ENCODE measurements around the gene RPL22. TPM values are rescaled to one million over a fixed set of nuclear protein-coding genes. Genes with fewer than 3 reads are reported as not detected.
A peak's percentile ranks its signal among the peaks of the same experiment; 100 is the strongest.

The RPL22 gene
- total RNA-seq, 1 experiment from 2014 or later, result 441 TPM

DNA sequence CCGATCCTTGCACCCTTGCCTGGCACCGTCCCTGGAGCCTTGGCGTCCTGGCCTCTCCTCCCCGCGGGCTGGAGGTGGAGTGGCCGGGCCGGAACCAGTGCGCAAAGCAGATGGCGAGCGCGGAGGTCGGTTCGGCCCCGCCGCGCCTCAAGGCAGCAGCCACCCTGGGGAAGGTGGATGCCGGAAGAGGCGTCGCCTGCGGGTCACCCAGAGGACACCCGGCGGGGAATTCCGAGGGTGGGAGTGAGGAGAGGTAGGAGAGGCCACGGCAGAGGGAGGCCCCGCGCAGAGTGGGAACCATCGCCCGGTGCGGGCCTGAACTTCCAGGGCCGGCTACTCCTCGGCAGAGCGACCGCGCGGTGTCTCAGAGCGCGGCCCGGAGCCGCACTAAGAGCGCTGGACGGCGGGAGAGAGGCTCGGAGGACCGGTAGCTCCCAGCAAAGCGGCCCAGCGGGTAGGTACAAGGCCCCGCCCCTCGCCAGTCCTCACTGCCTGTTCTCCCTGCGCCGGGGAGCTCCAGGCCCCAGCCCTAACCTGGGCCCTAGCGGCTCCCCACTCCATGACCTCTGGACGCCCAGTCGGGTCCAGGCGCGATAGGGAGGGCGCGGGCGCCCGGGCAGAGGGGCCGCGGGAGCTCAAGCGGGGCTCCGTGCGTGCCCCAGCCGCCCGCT is 6.6 kb upstream of the RPL22 start, which contains the start of gene RNF207 (continued):
- TF ChIP-seq, protein P1, sequence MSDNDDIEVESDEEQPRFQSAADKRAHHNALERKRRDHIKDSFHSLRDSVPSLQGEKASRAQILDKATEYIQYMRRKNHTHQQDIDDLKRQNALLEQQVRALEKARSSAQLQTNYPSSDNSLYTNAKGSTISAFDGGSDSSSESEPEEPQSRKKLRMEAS (CRISPR knock-in tag; IDR thresholded peaks at IDR 0.05), result peak; percentile 73; the same call in 1 of the 2 replicates
- TF ChIP-seq, protein P2, sequence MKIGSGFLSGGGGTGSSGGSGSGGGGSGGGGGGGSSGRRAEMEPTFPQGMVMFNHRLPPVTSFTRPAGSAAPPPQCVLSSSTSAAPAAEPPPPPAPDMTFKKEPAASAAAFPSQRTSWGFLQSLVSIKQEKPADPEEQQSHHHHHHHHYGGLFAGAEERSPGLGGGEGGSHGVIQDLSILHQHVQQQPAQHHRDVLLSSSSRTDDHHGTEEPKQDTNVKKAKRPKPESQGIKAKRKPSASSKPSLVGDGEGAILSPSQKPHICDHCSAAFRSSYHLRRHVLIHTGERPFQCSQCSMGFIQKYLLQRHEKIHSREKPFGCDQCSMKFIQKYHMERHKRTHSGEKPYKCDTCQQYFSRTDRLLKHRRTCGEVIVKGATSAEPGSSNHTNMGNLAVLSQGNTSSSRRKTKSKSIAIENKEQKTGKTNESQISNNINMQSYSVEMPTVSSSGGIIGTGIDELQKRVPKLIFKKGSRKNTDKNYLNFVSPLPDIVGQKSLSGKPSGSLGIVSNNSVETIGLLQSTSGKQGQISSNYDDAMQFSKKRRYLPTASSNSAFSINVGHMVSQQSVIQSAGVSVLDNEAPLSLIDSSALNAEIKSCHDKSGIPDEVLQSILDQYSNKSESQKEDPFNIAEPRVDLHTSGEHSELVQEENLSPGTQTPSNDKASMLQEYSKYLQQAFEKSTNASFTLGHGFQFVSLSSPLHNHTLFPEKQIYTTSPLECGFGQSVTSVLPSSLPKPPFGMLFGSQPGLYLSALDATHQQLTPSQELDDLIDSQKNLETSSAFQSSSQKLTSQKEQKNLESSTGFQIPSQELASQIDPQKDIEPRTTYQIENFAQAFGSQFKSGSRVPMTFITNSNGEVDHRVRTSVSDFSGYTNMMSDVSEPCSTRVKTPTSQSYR (CRISPR knock-in tag; IDR thresholded peaks at IDR 0.05), result peak; percentile 58; the same call in 1 of the 2 replicates

DNA sequence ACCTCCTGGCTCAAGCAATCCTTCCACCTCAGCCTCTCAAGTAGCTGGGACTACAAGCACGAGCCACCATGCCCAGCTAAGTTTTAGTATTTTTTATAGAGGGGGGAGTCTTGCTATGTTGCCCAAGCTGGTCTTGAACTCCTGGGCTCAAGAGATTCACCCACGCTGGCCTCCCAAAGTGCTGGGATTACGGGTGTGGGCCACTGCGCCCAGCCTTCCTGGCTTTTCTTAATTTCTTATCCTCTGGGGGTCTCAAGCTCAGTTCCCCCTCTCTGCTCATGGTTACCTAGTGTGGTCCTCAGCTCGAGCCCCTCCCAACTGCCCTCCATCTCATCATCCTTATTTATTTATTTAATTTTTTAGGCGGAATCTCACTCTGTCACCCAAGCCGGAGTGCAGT is 2.9 kb upstream of the RPL22 start:
- no peak for ATAC-seq
- H3K27me3 Mint-ChIP-seq (ENCODE audit: low read depth), result peaks cover 7% of the 10 kb centered on the region
- CTCF ChIA-PET, result interaction anchor here (0.6 to 10.3 kb wide), 5 partner anchors 17 to 919 kb away, joined by 3 to 489 read pairs (median 5); partner anchors contain the start of genes HES3 and ICMT

More for the DNA sequence above, 2.9 kb upstream of the RPL22 start:
- H3K36me3 Mint-ChIP-seq, result peaks cover 14% of the 10 kb centered on the region
- peaks cover 36% of the 10 kb centered on the region for H3K4me1 Mint-ChIP-seq
- TF ChIP-seq HMGA2 (CRISPR knock-in tag; IDR thresholded peaks at IDR 0.05), result no peak
- TF ChIP-seq, protein P3, sequence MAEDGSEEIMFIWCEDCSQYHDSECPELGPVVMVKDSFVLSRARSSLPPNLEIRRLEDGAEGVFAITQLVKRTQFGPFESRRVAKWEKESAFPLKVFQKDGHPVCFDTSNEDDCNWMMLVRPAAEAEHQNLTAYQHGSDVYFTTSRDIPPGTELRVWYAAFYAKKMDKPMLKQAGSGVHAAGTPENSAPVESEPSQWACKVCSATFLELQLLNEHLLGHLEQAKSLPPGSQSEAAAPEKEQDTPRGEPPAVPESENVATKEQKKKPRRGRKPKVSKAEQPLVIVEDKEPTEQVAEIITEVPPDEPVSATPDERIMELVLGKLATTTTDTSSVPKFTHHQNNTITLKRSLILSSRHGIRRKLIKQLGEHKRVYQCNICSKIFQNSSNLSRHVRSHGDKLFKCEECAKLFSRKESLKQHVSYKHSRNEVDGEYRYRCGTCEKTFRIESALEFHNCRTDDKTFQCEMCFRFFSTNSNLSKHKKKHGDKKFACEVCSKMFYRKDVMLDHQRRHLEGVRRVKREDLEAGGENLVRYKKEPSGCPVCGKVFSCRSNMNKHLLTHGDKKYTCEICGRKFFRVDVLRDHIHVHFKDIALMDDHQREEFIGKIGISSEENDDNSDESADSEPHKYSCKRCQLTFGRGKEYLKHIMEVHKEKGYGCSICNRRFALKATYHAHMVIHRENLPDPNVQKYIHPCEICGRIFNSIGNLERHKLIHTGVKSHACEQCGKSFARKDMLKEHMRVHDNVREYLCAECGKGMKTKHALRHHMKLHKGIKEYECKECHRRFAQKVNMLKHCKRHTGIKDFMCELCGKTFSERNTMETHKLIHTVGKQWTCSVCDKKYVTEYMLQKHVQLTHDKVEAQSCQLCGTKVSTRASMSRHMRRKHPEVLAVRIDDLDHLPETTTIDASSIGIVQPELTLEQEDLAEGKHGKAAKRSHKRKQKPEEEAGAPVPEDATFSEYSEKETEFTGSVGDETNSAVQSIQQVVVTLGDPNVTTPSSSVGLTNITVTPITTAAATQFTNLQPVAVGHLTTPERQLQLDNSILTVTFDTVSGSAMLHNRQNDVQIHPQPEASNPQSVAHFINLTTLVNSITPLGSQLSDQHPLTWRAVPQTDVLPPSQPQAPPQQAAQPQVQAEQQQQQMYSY (CRISPR knock-in tag; IDR thresholded peaks at IDR 0.05), result no peak
- TF ChIP-seq, protein P4, sequence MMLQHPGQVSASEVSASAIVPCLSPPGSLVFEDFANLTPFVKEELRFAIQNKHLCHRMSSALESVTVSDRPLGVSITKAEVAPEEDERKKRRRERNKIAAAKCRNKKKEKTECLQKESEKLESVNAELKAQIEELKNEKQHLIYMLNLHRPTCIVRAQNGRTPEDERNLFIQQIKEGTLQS (CRISPR knock-in tag; conservative IDR thresholded peaks at IDR 0.05), result no peak
- TF ChIP-seq GTF2I (CRISPR knock-in tag; conservative IDR thresholded peaks at IDR 0.05), result no peak
- TF ChIP-seq SOX15 (CRISPR knock-in tag; IDR thresholded peaks at IDR 0.05), result no peak
- TF ChIP-seq, protein P5, sequence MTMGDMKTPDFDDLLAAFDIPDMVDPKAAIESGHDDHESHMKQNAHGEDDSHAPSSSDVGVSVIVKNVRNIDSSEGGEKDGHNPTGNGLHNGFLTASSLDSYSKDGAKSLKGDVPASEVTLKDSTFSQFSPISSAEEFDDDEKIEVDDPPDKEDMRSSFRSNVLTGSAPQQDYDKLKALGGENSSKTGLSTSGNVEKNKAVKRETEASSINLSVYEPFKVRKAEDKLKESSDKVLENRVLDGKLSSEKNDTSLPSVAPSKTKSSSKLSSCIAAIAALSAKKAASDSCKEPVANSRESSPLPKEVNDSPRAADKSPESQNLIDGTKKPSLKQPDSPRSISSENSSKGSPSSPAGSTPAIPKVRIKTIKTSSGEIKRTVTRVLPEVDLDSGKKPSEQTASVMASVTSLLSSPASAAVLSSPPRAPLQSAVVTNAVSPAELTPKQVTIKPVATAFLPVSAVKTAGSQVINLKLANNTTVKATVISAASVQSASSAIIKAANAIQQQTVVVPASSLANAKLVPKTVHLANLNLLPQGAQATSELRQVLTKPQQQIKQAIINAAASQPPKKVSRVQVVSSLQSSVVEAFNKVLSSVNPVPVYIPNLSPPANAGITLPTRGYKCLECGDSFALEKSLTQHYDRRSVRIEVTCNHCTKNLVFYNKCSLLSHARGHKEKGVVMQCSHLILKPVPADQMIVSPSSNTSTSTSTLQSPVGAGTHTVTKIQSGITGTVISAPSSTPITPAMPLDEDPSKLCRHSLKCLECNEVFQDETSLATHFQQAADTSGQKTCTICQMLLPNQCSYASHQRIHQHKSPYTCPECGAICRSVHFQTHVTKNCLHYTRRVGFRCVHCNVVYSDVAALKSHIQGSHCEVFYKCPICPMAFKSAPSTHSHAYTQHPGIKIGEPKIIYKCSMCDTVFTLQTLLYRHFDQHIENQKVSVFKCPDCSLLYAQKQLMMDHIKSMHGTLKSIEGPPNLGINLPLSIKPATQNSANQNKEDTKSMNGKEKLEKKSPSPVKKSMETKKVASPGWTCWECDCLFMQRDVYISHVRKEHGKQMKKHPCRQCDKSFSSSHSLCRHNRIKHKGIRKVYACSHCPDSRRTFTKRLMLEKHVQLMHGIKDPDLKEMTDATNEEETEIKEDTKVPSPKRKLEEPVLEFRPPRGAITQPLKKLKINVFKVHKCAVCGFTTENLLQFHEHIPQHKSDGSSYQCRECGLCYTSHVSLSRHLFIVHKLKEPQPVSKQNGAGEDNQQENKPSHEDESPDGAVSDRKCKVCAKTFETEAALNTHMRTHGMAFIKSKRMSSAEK (CRISPR knock-in tag; IDR thresholded peaks at IDR 0.05; ENCODE audit: borderline replicate concordance), result no peak
- TF ChIP-seq, protein P6, sequence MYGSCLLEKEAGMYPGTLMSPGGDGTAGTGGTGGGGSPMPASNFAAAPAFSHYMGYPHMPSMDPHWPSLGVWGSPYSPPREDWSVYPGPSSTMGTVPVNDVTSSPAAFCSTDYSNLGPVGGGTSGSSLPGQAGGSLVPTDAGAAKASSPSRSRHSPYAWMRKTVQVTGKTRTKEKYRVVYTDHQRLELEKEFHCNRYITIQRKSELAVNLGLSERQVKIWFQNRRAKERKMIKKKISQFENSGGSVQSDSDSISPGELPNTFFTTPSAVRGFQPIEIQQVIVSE (CRISPR knock-in tag; IDR thresholded peaks at IDR 0.05; ENCODE audit: borderline replicate concordance), result no peak
- no peak for TF ChIP-seq ESRRA (CRISPR knock-in tag; IDR thresholded peaks at IDR 0.05; ENCODE audit: borderline replicate concordance)
- TF ChIP-seq, protein P7, sequence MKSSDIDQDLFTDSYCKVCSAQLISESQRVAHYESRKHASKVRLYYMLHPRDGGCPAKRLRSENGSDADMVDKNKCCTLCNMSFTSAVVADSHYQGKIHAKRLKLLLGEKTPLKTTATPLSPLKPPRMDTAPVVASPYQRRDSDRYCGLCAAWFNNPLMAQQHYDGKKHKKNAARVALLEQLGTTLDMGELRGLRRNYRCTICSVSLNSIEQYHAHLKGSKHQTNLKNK (CRISPR knock-in tag; IDR thresholded peaks at IDR 0.05), result no peak
- TF ChIP-seq CREB1 (CRISPR knock-in tag; IDR thresholded peaks at IDR 0.05), result no peak
- no peak for TF ChIP-seq ZNF396 (CRISPR knock-in tag; IDR thresholded peaks at IDR 0.05; ENCODE audit: borderline replicate concordance)
- H3K9me3 Mint-ChIP-seq, result no peaks in the 10 kb centered on the region
- 0 out of 2 replicates have a peak overlapping the region, but pooled peaks have one; percentile 33 for H3K27ac Mint-ChIP-seq
- POLR2A ChIA-PET, result no interaction called here
- no peak overlapping the region for H3K4me3 Mint-ChIP-seq
- no peak for DNase-seq (ENCODE audit: low spot score)
